ENCODE measurements around the gene TAOK3.
A peak's percentile ranks its signal among the peaks of the same experiment; 100 is the strongest.

The TAOK3 gene

GRCh38 chr12:118219772-118220171, 152.9 kb downstream of the TAOK3 start:
- no peak overlapping the region for H3K27ac ChIP-seq (ENCODE audit: insufficient read depth in 1 of 2, low read depth in 1 of 2, low read length in 2 of 2, poor library complexity in 1 of 2, severe bottlenecking in 2 of 2)
- 96% methylated on average over 4 of the region's 7 CpGs for WGBS (ENCODE audit: insufficient coverage)
- H3K36me3 ChIP-seq (ENCODE audit: control insufficient read depth in 4 of 4, insufficient read depth in 4 of 4, low read length in 3 of 4) = peaks cover 14 to 48% (median 25%) of the 10 kb centered on the region in 4 experiments
- ChIA-PET POLR2A (no interaction called here), CTCF (interaction anchor here (1.3 to 1.9 kb wide), 2 partner anchors 14 to 156 kb away, joined by 3 to 5 read pairs; partner anchors contain the start of gene SUDS3)
- no peak for DNase-seq
- H3K27me3 ChIP-seq (replicated peaks in 2 of 5; ENCODE audit: control insufficient read depth in 4 of 5, insufficient read depth in 5 of 5, low read length in 4 of 5) = no peaks in the 10 kb centered on the region
- no peaks in the 10 kb centered on the region for H3K9me3 ChIP-seq (ENCODE audit: control extremely low read depth in 1 of 5, control insufficient read depth in 4 of 5, insufficient read depth in 2 of 5, low read depth in 1 of 5, low read length in 4 of 5)
- H3K4me3 ChIP-seq (ENCODE audit: control insufficient read depth in 1 of 7, extremely low read depth in 1 of 7, insufficient read depth in 4 of 7, low read depth in 2 of 7, low read length in 6 of 7) = no peak overlapping the region
- H3K4me1 ChIP-seq (ENCODE audit: control extremely low read depth in 1 of 4, control insufficient read depth in 4 of 4, insufficient read depth in 4 of 4, low read length in 3 of 4) = no peaks in the 10 kb centered on the region

GRCh38 chr12:118219106-118219505, 153.6 kb downstream of the TAOK3 start:
- WGBS (ENCODE audit: insufficient coverage) = no CpG with 5 or more reads among the region's 5 CpGs
- Histone ChIP-seq H3K4me1 (ENCODE audit: control extremely low read depth in 1 of 4, control insufficient read depth in 4 of 4, insufficient read depth in 4 of 4, low read length in 3 of 4) (no peaks in the 10 kb centered on the region), H3K27ac (ENCODE audit: insufficient read depth in 1 of 2, low read depth in 1 of 2, low read length in 2 of 2, poor library complexity in 1 of 2, severe bottlenecking in 2 of 2) (no peak overlapping the region), H3K36me3 (ENCODE audit: control insufficient read depth in 4 of 4, insufficient read depth in 4 of 4, low read length in 3 of 4) (peaks cover 14 to 42% (median 23%) of the 10 kb centered on the region in 4 experiments), H3K4me3 (ENCODE audit: control insufficient read depth in 1 of 7, extremely low read depth in 1 of 7, insufficient read depth in 4 of 7, low read depth in 2 of 7, low read length in 6 of 7) (no peak overlapping the region), H3K27me3 (replicated peaks in 2 of 5; ENCODE audit: control insufficient read depth in 4 of 5, insufficient read depth in 5 of 5, low read length in 4 of 5) (no peaks in the 10 kb centered on the region), H3K9me3 (ENCODE audit: control extremely low read depth in 1 of 5, control insufficient read depth in 4 of 5, insufficient read depth in 2 of 5, low read depth in 1 of 5, low read length in 4 of 5) (no peaks in the 10 kb centered on the region)
- no peak for DNase-seq
- ChIA-PET POLR2A (no interaction called here), CTCF (no interaction called here)

- no peaks in the 10 kb centered on the region for H3K9me3 ChIP-seq (ENCODE audit: control extremely low read depth in 1 of 5, control insufficient read depth in 4 of 5, insufficient read depth in 2 of 5, low read depth in 1 of 5, low read length in 4 of 5)
- H3K27me3 ChIP-seq (replicated peaks in 2 of 5; ENCODE audit: control insufficient read depth in 4 of 5, insufficient read depth in 5 of 5, low read length in 4 of 5) = no peaks in the 10 kb centered on the region
- H3K27ac ChIP-seq (ENCODE audit: insufficient read depth in 1 of 2, low read depth in 1 of 2, low read length in 2 of 2, poor library complexity in 1 of 2, severe bottlenecking in 2 of 2) = no peak overlapping the region
- ChIA-PET POLR2A (no interaction called here), CTCF (interaction anchor here (0.9 kb wide), 1 partner anchor 162 kb away, joined by 4 read pairs; no protein-coding TSS in a partner anchor)
- no CpG with 5 or more reads among the region's 1 CpG for WGBS (ENCODE audit: insufficient coverage)
- DNase-seq = no peak
- H3K4me3 ChIP-seq (ENCODE audit: control insufficient read depth in 1 of 7, extremely low read depth in 1 of 7, insufficient read depth in 4 of 7, low read depth in 2 of 7, low read length in 6 of 7) = no peak overlapping the region
- peaks cover 36 to 60% (median 43%) of the 10 kb centered on the region in 4 experiments for H3K36me3 ChIP-seq (ENCODE audit: control insufficient read depth in 4 of 4, insufficient read depth in 4 of 4, low read length in 3 of 4)
- H3K4me1 ChIP-seq (ENCODE audit: control extremely low read depth in 1 of 4, control insufficient read depth in 4 of 4, insufficient read depth in 4 of 4, low read length in 3 of 4) = no peaks in the 10 kb centered on the region
Observed at GRCh38 chr12:118213452-118213851, 159.3 kb downstream of the TAOK3 start.

GRCh38 chr12:118212606-118213005, 160.1 kb downstream of the TAOK3 start:
- WGBS (ENCODE audit: insufficient coverage) = 67% methylated on average over 1 of the region's 2 CpGs
- Histone ChIP-seq H3K27me3 (replicated peaks in 2 of 5; ENCODE audit: control insufficient read depth in 4 of 5, insufficient read depth in 5 of 5, low read length in 4 of 5) (no peaks in the 10 kb centered on the region), H3K4me3 (ENCODE audit: control insufficient read depth in 1 of 7, extremely low read depth in 1 of 7, insufficient read depth in 4 of 7, low read depth in 2 of 7, low read length in 6 of 7) (no peak overlapping the region), H3K9me3 (ENCODE audit: control extremely low read depth in 1 of 5, control insufficient read depth in 4 of 5, insufficient read depth in 2 of 5, low read depth in 1 of 5, low read length in 4 of 5) (no peaks in the 10 kb centered on the region), H3K36me3 (ENCODE audit: control insufficient read depth in 4 of 4, insufficient read depth in 4 of 4, low read length in 3 of 4) (peaks cover 35 to 60% (median 41%) of the 10 kb centered on the region in 4 experiments), H3K27ac (ENCODE audit: insufficient read depth in 1 of 2, low read depth in 1 of 2, low read length in 2 of 2, poor library complexity in 1 of 2, severe bottlenecking in 2 of 2) (no peak overlapping the region), H3K4me1 (ENCODE audit: control extremely low read depth in 1 of 4, control insufficient read depth in 4 of 4, insufficient read depth in 4 of 4, low read length in 3 of 4) (no peaks in the 10 kb centered on the region)
- ChIA-PET CTCF (interaction anchor here (1.1 kb wide), 1 partner anchor 10 kb away, joined by 4 read pairs; no protein-coding TSS in a partner anchor), POLR2A (no interaction called here)
- DNase-seq = no peak

GRCh38 chr12:118206107-118206412, 166.6 kb downstream of the TAOK3 start:
- ChIA-PET POLR2A (no interaction called here), CTCF (interaction anchor here (1.0 kb wide), 1 partner anchor 14 kb away, joined by 3 read pairs; no protein-coding TSS in a partner anchor)
- peak in 1 of 3 donors; percentile 5 for DNase-seq
- 80% methylated on average over 3 of the region's 3 CpGs for whole genome bisulfite sequencing (ENCODE audit: insufficient coverage)
- H3K4me1 ChIP-seq (ENCODE audit: control extremely low read depth in 1 of 4, control insufficient read depth in 4 of 4, insufficient read depth in 4 of 4, low read length in 3 of 4) = peaks cover 0 to 5% (median 1%) of the 10 kb centered on the region in 4 experiments
- H3K4me3 ChIP-seq (ENCODE audit: control insufficient read depth in 1 of 7, extremely low read depth in 1 of 7, insufficient read depth in 4 of 7, low read depth in 2 of 7, low read length in 6 of 7) = no peak overlapping the region
- H3K36me3 ChIP-seq (ENCODE audit: control insufficient read depth in 4 of 4, insufficient read depth in 4 of 4, low read length in 3 of 4) = peaks cover 11 to 65% (median 29%) of the 10 kb centered on the region in 4 experiments
- no peaks in the 10 kb centered on the region for H3K9me3 ChIP-seq (ENCODE audit: control extremely low read depth in 1 of 5, control insufficient read depth in 4 of 5, insufficient read depth in 2 of 5, low read depth in 1 of 5, low read length in 4 of 5)
- peak overlapping the region in 1 of 2 experiments; percentile 17 for H3K27ac ChIP-seq (ENCODE audit: insufficient read depth in 1 of 2, low read depth in 1 of 2, low read length in 2 of 2, poor library complexity in 1 of 2, severe bottlenecking in 2 of 2)
- H3K27me3 ChIP-seq (replicated peaks in 2 of 5; ENCODE audit: control insufficient read depth in 4 of 5, insufficient read depth in 5 of 5, low read length in 4 of 5) = no peaks in the 10 kb centered on the region

- 100% methylated on average over 4 of the region's 6 CpGs for whole genome bisulfite sequencing (ENCODE audit: insufficient coverage)
- Histone ChIP-seq H3K36me3 (ENCODE audit: control insufficient read depth in 4 of 4, insufficient read depth in 4 of 4, low read length in 3 of 4) (peaks cover 21 to 67% (median 44%) of the 10 kb centered on the region in 4 experiments), H3K27ac (ENCODE audit: insufficient read depth in 1 of 2, low read depth in 1 of 2, low read length in 2 of 2, poor library complexity in 1 of 2, severe bottlenecking in 2 of 2) (no peak overlapping the region), H3K27me3 (replicated peaks in 2 of 5; ENCODE audit: control insufficient read depth in 4 of 5, insufficient read depth in 5 of 5, low read length in 4 of 5) (no peaks in the 10 kb centered on the region), H3K9me3 (ENCODE audit: control extremely low read depth in 1 of 5, control insufficient read depth in 4 of 5, insufficient read depth in 2 of 5, low read depth in 1 of 5, low read length in 4 of 5) (no peaks in the 10 kb centered on the region), H3K4me1 (ENCODE audit: control extremely low read depth in 1 of 4, control insufficient read depth in 4 of 4, insufficient read depth in 4 of 4, low read length in 3 of 4) (no peaks in the 10 kb centered on the region), H3K4me3 (ENCODE audit: control insufficient read depth in 1 of 7, extremely low read depth in 1 of 7, insufficient read depth in 4 of 7, low read depth in 2 of 7, low read length in 6 of 7) (no peak overlapping the region)
- no peak for DNase-seq
- ChIA-PET CTCF (interaction anchor here (1.1 kb wide), 1 partner anchor 12 kb away, joined by 5 read pairs; no protein-coding TSS in a partner anchor), POLR2A (no interaction called here)
Observed at GRCh38 chr12:118193958-118194357, 178.7 kb downstream of the TAOK3 start.

GRCh38 chr12:118193477-118193876, 179.2 kb downstream of the TAOK3 start:
- peaks cover 17 to 67% (median 42%) of the 10 kb centered on the region in 4 experiments for H3K36me3 ChIP-seq (ENCODE audit: control insufficient read depth in 4 of 4, insufficient read depth in 4 of 4, low read length in 3 of 4)
- H3K4me3 ChIP-seq (ENCODE audit: control insufficient read depth in 1 of 7, extremely low read depth in 1 of 7, insufficient read depth in 4 of 7, low read depth in 2 of 7, low read length in 6 of 7) = no peak overlapping the region
- no peaks in the 10 kb centered on the region for H3K9me3 ChIP-seq (ENCODE audit: control extremely low read depth in 1 of 5, control insufficient read depth in 4 of 5, insufficient read depth in 2 of 5, low read depth in 1 of 5, low read length in 4 of 5)
- no peak overlapping the region for H3K27ac ChIP-seq (ENCODE audit: insufficient read depth in 1 of 2, low read depth in 1 of 2, low read length in 2 of 2, poor library complexity in 1 of 2, severe bottlenecking in 2 of 2)
- POLR2A ChIA-PET = no interaction called here
- H3K27me3 ChIP-seq (replicated peaks in 2 of 5; ENCODE audit: control insufficient read depth in 4 of 5, insufficient read depth in 5 of 5, low read length in 4 of 5) = no peaks in the 10 kb centered on the region
- WGBS (ENCODE audit: insufficient coverage) = 96% methylated on average over 5 of the region's 5 CpGs
- no peak for DNase-seq
- no peaks in the 10 kb centered on the region for H3K4me1 ChIP-seq (ENCODE audit: control extremely low read depth in 1 of 4, control insufficient read depth in 4 of 4, insufficient read depth in 4 of 4, low read length in 3 of 4)
- CTCF ChIA-PET = no interaction called here

Measured in common myeloid progenitor, CD34-positive (primary cell).